ENCODE results near the gene BRD8.
"Not testable (repeated sequence)": the region's sequence is repeated elsewhere in the genome, so short reads cannot be mapped to it uniquely, and the experiment has no call there.

BRD8 gene, protein sequence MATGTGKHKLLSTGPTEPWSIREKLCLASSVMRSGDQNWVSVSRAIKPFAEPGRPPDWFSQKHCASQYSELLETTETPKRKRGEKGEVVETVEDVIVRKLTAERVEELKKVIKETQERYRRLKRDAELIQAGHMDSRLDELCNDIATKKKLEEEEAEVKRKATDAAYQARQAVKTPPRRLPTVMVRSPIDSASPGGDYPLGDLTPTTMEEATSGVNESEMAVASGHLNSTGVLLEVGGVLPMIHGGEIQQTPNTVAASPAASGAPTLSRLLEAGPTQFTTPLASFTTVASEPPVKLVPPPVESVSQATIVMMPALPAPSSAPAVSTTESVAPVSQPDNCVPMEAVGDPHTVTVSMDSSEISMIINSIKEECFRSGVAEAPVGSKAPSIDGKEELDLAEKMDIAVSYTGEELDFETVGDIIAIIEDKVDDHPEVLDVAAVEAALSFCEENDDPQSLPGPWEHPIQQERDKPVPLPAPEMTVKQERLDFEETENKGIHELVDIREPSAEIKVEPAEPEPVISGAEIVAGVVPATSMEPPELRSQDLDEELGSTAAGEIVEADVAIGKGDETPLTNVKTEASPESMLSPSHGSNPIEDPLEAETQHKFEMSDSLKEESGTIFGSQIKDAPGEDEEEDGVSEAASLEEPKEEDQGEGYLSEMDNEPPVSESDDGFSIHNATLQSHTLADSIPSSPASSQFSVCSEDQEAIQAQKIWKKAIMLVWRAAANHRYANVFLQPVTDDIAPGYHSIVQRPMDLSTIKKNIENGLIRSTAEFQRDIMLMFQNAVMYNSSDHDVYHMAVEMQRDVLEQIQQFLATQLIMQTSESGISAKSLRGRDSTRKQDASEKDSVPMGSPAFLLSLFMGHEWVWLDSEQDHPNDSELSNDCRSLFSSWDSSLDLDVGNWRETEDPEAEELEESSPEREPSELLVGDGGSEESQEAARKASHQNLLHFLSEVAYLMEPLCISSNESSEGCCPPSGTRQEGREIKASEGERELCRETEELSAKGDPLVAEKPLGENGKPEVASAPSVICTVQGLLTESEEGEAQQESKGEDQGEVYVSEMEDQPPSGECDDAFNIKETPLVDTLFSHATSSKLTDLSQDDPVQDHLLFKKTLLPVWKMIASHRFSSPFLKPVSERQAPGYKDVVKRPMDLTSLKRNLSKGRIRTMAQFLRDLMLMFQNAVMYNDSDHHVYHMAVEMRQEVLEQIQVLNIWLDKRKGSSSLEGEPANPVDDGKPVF

DNA sequence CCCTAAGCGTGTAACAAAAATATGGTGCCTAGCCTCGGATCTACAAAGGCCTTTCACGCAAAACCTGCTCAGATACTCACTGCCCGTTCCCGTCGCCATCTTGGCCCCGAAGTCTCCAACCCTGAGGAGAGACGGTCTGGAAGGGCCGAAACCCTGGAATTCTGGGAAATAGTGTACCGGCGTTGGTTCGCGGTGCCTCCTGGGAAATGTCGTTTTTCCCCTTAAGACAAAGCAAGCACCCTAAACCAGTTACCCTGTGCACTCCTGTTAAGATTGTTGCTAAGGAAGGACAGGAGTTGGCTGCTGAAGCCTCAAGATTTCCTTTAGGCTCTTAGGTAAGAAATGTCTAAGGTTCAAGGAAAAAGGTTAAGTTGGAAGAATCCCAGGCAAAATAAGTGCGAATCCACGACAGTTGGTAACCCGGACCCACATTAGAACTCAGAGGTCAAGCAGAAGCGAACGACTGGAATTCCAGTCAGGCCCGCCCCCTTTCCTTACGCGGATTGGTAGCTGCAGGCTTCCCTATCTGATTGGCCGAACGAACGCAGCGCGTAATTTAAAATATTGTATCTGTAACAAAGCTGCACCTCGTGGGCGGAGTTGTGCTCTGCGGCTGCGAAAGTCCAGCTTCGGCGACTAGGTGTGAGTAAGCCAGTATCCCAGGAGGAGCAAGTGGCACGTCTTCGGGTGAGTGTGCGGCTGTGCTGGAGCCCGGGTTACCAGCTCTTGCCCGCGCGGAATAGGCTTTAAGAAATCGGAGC, at the start of gene BRD8, which contains the start of gene KIF20A:
Gene BRD8, minus strand, starts transcription at position 115 of the 761 bp plus-strand sequence. Its CDS starts 16 bp downstream, at position 99.
Gene KIF20A, plus strand, starts transcription at position 597 of the 761 bp plus-strand sequence. CDS start 569 bp downstream, outside the sequence.
- DNase-seq (ENCODE audit: low read depth, low spot score): peak; percentile 91

DNA sequence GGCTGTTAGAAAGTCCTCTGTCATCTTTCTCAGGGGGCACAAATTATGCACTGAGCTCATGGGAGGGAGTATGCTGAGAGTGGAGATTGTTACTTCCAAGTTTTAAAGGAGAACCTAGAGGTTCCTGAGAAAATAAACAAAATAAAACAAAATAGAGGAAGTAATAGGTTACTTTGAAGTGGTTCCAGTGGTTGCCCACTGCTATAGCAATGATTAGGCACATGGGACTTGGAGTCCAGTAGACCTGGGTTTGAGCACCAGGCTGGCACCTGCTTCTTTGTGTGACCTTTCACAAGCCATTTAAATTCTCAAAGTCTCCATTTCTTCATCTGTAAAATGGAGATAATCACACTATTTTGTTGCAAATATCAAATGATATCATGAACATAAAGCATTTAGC, 48.5 kb upstream of the BRD8 start:
- DNase-seq (ENCODE audit: low read depth, low spot score): no peak

DNA sequence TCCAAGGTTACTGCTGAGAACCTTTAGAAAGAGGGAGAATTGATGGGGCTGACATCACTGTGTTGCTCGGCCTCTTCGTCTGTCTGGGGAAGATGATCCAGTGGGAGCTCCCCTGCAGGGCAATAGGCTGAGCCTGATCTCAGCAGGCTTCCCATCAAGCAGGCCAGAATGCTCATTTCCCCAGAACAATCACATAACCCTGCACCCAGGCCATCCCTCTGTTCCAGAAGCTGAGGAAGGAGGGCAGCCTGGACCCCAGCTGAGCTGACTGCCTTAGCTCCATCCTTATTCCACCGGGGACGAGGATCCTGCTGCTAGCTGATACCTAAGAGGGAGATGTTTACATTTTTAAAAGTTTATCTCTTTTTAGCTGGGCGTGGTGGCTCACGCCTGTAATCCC, 46.3 kb upstream of the BRD8 start:
- no peak for DNase-seq (ENCODE audit: low read depth, low spot score)

DNA sequence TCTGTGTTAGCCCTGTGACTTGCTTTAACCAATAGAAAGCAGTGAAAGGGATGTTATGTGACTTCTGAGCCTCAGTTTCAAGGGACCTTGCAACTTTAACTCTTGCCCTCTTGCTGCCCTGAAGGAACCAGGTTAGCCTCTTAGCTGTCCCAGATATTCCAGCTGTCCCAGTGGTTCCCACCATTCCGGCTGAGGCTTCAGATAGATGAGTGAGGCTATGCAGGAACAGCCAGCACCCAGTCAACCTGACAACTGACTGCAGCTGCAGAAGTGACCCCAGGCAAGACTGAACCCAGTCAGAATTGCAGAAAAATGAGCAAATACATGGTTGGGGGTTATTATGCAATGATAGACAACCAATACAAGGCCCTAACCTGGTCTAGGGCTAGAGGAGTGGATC, 45.1 kb upstream of the BRD8 start:
- no peak for DNase-seq (ENCODE audit: low read depth, low spot score)

DNA sequence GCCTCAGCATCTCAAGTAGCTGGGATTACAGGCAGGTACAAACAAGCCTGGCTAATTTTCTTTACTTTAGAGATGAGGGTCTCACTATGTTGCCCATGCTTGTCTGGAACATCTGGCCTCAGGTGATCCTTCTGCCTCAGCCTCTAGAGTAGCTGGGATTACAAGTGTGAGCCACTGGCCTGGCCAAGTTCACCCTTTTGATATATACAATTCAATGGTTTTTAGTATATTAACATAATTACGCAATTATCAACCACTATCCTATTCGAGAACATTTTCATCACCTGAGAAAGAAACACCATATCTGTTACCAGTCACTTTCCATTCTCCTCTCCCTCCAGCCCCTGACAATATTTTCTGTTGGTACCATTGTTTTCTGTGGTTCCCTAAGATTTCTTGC, 38.4 kb upstream of the BRD8 start:
- no peak for DNase-seq (ENCODE audit: low read depth, low spot score)

DNA sequence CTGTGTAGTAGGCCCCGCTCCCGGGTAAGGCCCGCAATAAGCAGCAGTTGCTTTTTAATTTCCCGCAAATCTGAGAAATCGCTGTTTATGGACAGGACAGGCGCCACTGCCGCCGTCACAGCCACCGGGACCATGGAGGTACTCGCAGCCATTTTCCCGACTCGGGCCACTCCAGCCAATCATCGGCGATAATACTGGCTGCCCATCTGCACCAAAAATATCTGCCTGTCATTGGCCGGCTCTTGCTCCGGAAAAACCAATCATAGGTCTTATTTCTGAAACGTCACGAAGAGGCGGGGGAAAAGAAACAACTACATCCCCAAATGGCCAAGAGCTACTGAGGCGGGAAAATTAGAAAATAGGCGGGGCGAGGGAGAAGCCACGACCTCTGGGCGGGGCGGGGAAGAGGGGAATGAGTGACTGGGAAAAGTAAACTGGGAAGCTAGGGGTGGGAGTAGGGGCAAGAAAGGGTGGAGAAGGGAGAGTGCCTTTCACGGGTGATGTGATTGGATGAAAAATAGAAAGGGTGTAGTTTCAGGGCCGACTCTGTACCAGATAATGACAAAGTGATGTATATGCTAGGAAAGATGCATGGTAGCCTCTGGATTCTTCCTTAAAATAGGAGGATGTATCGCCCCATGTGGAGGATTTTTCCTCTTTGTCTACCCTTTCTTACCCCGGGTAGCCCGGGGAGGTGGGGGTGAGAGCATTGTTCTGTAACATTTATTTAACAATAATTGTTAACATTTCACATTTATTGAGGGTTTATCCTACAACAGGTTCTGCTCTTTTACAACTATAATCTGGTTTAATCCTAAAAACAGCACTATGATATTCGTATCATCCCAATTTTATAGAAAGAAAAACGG, 35.0 kb upstream of the BRD8 start, which contains the start of gene CDC23:
Gene CDC23, minus strand, starts transcription at position 163 of the 869 bp plus-strand sequence. Its CDS starts 11 bp downstream, at position 152.
- peak; percentile 96 for DNase-seq (ENCODE audit: low read depth, low spot score)

DNA sequence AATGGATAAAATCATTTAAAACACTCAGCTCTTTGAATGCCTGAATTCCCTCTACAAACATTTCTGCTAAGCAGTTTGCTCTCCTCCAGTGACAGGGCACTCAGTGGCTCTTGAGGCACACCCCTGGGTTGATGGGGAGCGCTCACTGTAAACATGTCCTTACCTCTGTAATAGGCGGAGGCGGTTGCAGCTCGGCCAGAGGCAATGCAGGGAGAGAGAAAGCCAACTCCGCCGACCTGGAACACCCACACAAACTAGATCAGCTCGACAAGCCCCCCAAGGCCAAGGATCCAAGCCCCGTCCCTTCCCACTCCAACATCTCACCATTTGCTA, 34.4 kb upstream of the BRD8 start:
- no peak for DNase-seq (ENCODE audit: low read depth, low spot score)

DNA sequence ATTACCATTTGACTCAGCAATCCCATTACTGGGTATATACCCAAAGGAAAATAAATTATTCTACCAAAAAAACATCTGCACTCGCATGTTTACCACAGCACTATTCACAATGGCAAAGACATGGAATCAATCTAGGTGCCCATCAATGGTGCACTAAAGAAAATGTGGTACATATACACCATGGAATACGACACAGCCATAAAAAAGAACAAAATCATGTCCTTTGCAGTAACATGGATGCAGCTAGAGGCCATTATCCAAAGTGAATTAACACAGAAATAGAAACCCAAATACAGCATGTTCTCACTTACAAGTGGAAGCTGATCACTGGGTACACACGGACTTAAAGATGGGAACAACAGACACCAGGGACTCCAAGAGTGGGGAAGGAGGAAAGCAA, 32.6 kb upstream of the BRD8 start:
- no peak for DNase-seq (ENCODE audit: low read depth, low spot score)

DNA sequence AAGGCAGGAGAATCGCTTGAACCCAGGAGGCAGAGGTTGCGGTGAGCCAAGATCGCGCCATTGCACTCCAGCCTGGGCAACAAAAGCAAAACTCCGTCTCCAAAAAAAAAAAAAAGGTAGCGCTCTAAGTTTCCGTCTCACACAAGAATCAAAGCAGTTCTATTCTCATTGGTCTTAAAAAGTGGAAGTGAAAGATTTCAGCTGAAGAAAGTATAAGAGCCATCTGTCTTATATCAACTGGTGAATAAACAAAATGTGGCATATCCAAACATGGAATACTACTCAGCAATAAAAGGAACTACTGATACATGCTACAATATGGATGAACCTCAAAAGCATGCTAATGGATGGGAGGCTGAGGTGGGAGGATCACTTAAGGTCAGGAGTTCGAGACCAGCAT, 15.4 kb upstream of the BRD8 start:
- not testable (repeated sequence) for DNase-seq (ENCODE audit: low read depth, low spot score)

DNA sequence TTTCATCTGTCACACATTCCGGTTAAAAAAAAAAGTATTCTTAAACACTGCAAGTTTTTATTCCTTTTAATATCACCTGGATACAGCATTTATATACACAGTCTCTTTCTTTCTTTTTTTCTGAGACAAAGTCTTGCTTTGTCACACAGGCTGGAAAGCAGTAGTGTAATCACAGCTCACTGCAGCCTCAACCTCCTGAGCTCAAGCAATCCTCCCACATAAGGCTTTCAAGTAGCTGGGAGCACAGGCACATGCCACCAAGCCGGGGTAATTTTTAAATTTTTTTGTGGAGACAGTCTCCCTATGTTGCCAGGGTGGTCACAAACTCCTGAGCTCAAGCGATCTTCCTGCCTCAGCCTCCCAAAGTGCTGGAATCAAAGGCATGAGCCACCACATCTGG, 14.4 kb upstream of the BRD8 start:
- no peak for DNase-seq (ENCODE audit: low read depth, low spot score)

DNA sequence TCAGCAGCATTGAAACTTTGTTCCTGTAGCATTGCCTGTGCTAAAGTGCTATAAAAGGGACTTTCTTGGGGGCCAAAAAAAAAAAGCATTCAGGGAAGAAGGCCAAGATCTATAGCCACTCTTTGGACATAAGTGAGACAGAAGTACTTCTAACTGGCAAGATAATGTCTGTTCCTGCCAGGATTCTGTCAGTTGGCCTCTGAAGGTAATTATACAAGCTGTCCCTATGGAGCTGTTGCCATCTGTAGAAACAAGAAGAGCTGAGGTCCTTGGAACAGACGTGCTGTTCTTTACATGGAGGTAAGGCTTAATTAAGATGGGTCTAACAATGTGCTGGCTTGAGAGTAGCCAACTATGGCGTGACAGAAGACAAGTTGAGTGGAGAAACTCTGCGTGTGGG, 10.2 kb upstream of the BRD8 start:
- no peak for DNase-seq (ENCODE audit: low read depth, low spot score)

DNA sequence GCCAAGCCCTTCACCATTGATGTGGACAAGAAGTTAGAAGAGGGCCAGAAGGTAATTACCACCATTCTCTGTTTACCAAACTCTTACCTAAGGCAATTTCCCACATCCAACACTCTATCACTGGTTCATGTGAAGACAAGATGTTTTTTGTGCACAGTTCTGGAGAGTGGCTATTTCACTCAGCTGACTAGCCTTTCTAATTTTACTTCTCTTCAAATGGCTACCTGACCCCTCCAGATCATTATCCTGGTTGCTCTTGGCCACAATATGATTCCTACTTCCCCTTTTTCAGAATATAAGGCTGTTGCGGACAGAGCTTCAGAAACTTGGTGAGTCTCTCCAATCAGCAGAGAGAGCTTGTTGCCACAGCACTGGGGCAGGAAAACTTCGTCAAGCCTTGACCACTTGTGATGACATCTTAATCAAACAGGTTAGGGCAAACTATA, 7.6 kb upstream of the BRD8 start:
- no peak for DNase-seq (ENCODE audit: low read depth, low spot score)

DNA sequence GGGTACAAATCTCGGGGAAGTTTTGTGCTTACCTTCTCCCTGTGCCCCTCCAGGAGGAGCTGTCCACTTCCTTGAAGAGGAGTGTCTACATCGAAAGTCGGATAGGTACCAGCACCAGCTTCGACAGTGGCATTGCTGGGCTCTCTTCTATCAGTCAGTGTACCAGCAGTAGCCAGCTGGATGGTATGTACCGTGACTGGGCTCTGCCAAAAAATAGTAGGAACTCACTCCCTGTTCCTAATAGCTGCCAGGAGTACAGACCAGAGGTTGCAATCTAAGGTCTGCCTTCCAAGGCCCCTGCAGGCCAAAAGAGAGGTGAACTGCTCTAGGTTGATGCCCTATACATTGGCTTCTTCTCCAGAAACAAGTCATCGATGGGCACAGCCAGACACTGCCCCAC, 4.4 kb upstream of the BRD8 start:
- DNase-seq (ENCODE audit: low read depth, low spot score): no peak

DNA sequence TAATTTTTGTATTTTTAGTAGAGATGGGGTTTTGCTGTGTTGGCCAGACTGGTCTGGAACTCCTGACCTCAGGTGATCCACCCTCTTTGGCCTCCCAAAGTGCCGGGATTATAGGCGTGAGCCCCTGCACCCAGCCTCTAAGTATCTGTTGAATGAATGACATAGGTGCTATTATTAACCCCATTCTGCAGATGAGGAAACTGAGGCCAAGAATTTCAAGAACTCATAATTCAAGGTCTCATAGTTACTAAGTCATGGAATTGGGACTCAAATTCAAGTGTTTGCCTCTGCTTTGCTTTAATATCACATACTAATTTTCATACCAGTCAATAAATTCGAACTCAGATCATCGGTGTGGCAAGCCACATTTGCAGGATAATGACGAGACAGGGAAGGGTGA, 2.4 kb upstream of the BRD8 start:
- DNase-seq (ENCODE audit: low read depth, low spot score): no peak

DNA sequence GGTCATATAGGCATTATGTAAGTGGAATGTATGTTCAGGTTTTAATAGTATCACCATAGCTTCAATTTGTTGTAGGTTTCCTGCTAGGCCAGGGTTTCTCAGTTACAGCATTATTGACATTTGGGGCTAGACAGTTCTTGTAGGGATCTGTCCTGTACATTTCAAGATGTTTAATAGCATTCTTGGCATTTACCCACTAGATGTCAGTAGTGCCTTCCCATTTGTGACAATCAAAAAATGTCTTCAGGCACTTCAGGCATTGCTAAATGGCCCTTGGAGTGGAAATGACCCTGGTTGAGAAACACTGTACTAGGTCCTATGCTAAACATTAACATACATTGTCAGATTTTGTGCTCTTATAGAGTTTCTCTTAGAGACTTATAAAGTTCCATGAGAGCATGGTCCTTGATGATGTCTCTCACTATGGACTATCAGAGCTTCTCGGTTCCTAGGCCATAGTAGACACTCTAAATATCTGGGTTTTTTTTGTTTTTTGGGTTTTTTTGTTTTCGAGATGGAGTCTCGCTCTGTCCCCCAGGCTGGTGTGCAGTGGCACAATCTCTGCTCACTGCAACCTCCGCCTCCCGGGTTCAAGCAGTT, 1.9 kb upstream of the BRD8 start:
- DNase-seq (ENCODE audit: low read depth, low spot score): no peak

DNA sequence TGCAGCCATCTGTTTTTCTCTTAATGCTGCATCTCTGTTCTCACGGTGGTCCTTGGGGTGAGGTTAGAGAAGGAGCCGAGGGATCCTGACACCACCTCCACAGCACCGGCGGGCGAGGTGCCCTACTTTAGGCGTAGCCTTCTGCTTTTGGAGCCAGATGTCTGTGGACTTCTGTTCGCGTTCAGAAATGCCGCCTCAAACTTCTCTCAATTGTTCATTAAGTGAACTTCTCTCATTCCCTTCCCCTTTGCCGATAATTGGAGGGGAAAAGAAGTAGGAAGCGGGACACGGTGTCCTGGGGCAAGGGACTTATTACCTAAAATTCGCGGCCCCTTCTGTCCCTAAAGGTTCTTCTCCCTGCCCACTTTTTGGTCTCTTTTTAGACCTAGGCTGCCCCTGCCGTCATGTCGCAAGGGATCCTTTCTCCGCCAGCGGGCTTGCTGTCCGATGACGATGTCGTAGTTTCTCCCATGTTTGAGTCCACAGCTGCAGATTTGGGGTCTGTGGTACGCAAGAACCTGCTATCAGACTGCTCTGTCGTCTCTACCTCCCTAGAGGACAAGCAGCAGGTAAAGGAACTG, 937 bp upstream of the BRD8 start:
- no peak for DNase-seq (ENCODE audit: low read depth, low spot score)

DNA sequence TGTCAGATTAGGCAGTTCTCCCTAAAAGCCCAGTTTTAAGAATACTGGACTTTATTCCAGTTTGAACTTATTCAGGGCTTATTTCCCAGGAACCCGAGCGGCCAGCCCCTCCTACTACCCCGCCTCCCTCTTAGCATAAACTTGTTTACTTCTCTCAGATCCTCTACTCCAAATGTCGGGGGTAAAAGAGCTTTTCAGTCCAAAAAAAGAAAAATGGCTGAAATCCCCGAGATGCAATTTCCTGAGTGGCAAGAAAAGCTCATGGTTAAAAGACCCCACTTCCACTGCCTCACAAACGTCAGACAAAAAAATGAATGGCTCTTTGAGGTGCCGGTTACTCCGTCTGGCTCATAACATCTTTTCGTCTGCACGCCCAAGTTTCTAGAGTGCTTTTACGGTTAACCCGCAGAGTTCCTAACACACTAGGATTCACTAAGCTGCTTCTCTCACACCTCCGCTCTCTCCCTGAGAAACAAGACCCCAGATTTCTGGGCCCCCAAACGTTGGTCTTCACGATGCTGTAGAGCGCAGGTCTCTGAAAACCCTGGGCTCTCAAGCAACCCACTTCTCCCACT, 402 bp downstream of the BRD8 start:
- DNase-seq (ENCODE audit: low read depth, low spot score): no peak

DNA sequence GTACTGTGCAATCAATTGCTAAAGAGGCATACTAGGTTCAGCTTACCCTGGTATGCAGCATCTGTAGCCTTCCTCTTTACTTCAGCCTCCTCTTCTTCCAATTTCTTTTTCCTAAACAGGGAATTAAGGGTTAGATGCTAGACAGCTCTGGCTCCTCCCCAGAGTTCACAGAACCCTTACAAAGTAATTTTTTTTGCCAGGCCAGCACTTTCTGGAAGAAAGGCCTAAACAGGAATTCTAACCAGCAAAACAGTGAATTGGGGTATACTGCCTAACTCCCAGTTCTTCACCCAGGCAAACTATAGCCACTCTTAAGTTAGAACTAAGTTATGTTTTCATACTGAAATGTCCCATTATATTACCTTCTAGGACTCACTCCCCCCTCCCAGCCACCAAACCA, 8.1 kb downstream of the BRD8 start:
- no peak for DNase-seq (ENCODE audit: low read depth, low spot score)

DNA sequence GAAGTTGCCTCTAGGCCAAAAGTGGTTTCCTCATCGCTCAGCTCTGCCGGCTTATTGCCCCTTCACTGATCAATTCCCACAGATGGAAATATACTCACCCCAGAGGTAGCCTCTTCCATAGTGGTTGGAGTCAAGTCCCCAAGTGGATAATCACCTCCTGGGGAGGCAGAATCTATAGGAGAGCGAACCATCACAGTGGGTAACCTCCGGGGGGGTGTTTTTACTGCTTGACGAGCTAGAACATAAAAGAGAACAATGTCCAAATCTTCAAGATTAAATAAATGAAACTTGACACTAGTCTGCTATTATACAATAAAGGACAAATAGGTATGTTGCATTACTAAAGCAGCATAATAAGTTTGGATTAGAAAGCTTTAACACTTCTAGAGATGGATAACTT, 9.3 kb downstream of the BRD8 start:
- no peak for DNase-seq (ENCODE audit: low read depth, low spot score)
